ENCODE results near the gene H2AZ1. TPM values are rescaled to one million over a fixed set of nuclear protein-coding genes. Genes with fewer than 3 reads are reported as not detected.
"Not testable (repeated sequence)": the region's sequence is repeated elsewhere in the genome, so short reads cannot be mapped to it uniquely, and the experiment has no call there.

H2AZ1 gene
- total RNA-seq, 1 experiment from 2014 or later: 372 TPM

DNA sequence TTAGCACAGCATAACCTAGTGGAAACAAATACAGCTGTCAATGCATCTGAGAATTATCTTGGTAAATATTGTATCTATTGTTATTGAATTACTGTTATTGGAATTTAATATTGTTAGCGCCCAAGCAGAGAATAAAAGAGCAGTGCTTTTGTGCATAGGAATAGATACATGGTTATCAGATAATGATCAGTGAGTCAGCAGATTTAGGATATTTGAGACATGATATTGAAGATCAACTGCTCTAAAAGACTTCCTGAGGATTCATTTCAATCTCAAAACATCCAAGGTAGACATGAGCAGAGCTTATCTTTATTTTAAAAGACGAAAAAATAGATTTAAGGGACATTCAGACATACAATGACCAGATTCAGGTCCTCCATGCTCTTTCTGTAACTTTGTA lies 10.6 kb upstream of the H2AZ1 start:
- ChIA-PET POLR2A (ENCODE audit: unreplicated experiment) (no interaction called here), CTCF (no interaction called here)
- Histone ChIP-seq H3K79me2 (ENCODE audit: low read depth) (no peaks in the 10 kb centered on the region), H3K27me3 (ENCODE audit: insufficient read depth, low read depth) (no peaks in the 10 kb centered on the region), H2AFZ (no peak overlapping the region), H3K27ac (no peak overlapping the region), H3K36me3 (ENCODE audit: low read depth) (no peaks in the 10 kb centered on the region), H4K20me1 (ENCODE audit: insufficient read depth) (no peaks in the 10 kb centered on the region), H3K9me3 (ENCODE audit: insufficient read depth, low read depth) (peaks cover 3% of the 10 kb centered on the region; the same call in 1 of the 2 replicates), H3F3A (ENCODE audit: insufficient read depth, low read depth) (no peaks in the 10 kb centered on the region; the same call in 1 of the 2 replicates), H3K9me2 (ENCODE audit: insufficient read depth) (no peaks in the 10 kb centered on the region), H3K4me3 (no peak overlapping the region), H3K4me2 (no peak overlapping the region), H3K4me1 (replicated peaks; ENCODE audit: insufficient read depth) (no peaks in the 10 kb centered on the region)
- BruUV-seq (replicated peaks): no TSS peak
- no peak for TF ChIP-seq EZH2 (IDR thresholded peaks at IDR 0.05; ENCODE audit: low read depth)
- TF ChIP-seq, protein P1, sequence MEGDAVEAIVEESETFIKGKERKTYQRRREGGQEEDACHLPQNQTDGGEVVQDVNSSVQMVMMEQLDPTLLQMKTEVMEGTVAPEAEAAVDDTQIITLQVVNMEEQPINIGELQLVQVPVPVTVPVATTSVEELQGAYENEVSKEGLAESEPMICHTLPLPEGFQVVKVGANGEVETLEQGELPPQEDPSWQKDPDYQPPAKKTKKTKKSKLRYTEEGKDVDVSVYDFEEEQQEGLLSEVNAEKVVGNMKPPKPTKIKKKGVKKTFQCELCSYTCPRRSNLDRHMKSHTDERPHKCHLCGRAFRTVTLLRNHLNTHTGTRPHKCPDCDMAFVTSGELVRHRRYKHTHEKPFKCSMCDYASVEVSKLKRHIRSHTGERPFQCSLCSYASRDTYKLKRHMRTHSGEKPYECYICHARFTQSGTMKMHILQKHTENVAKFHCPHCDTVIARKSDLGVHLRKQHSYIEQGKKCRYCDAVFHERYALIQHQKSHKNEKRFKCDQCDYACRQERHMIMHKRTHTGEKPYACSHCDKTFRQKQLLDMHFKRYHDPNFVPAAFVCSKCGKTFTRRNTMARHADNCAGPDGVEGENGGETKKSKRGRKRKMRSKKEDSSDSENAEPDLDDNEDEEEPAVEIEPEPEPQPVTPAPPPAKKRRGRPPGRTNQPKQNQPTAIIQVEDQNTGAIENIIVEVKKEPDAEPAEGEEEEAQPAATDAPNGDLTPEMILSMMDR (conservative IDR thresholded peaks at IDR 0.05): no peak
- intact Hi-C loops (cut with micrococcal nuclease; ENCODE audit: unreplicated experiment): no loop called here
- DNase-seq: no peak

DNA sequence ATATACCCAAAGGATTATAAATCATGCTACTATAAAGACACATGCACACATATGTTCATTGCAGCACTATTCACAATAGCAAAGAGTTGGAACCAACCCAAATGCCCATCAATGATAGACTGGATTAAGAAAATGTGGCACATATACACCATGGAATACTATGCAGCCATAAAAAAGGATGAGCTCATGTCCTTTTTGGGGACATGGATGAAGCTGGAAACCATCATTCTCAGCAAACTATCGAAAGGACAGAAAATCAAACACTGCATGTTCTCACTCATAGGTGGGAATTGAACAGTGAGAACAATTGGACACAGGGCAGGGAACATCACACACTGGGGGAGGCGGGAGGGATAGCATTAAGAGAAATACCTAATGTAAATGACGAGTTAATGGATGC lies 8.1 kb upstream of the H2AZ1 start:
- H4K20me1 ChIP-seq (ENCODE audit: insufficient read depth); CTCF ChIA-PET; H3K9me3 ChIP-seq (ENCODE audit: insufficient read depth, low read depth); BruUV-seq (replicated peaks); POLR2A ChIA-PET (ENCODE audit: unreplicated experiment); intact Hi-C loops (cut with micrococcal nuclease; ENCODE audit: unreplicated experiment); DNase-seq; H3K9me2 ChIP-seq (ENCODE audit: insufficient read depth); H3K79me2 ChIP-seq (ENCODE audit: low read depth); H3F3A ChIP-seq (ENCODE audit: insufficient read depth, low read depth); H3K4me1 ChIP-seq (replicated peaks; ENCODE audit: insufficient read depth); H3K27me3 ChIP-seq (ENCODE audit: insufficient read depth, low read depth); H3K36me3 ChIP-seq (ENCODE audit: low read depth); H3K4me2 ChIP-seq; H2AFZ ChIP-seq; H3K4me3 ChIP-seq; H3K27ac ChIP-seq: not testable (repeated sequence)

DNA sequence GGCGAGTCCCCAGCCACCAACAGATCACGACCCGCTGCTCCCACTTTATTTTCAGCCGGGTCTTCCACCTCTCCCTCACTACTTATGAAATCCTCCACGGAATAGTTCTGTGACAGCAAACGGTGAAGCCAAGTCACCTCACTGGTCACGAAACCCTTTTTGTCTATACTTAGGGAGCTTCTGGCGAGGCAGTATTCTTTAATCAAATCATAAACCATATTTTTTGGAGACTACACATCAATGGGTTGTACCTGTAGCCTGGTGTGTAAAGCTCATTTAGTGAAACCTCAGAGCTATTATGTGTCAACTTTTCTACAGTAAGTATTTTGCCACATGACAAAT lies 809 bp upstream of the H2AZ1 start:
- no peak for DNase-seq
- intact Hi-C loops (cut with micrococcal nuclease; ENCODE audit: unreplicated experiment): loop anchor here (1.0 to 5.0 kb wide), 2 partner anchors 136 to 1809 kb away; partner anchors contain the start of gene STPG2
- Histone ChIP-seq H3K4me2 (peak overlapping the region; percentile 87), H3K27me3 (ENCODE audit: insufficient read depth, low read depth) (no peaks in the 10 kb centered on the region), H3K9me3 (ENCODE audit: insufficient read depth, low read depth) (no peaks in the 10 kb centered on the region), H3K9me2 (ENCODE audit: insufficient read depth) (no peaks in the 10 kb centered on the region), H3K4me3 (peak overlapping the region; percentile 74), H4K20me1 (ENCODE audit: insufficient read depth) (peaks cover 8% of the 10 kb centered on the region), H3F3A (ENCODE audit: insufficient read depth, low read depth) (peaks cover 30% of the 10 kb centered on the region), H3K4me1 (replicated peaks; ENCODE audit: insufficient read depth) (peaks cover 25% of the 10 kb centered on the region), H2AFZ (peak overlapping the region; percentile 97), H3K36me3 (ENCODE audit: low read depth) (peaks cover 14% of the 10 kb centered on the region), H3K79me2 (ENCODE audit: low read depth) (peaks cover 30% of the 10 kb centered on the region), H3K27ac (peak overlapping the region; percentile 31; the same call in 1 of the 2 replicates)
- BruUV-seq (replicated peaks): TSS peak; percentile 49
- TF ChIP-seq EZH2 (IDR thresholded peaks at IDR 0.05; ENCODE audit: low read depth): no peak
- TF ChIP-seq, protein P1 (conservative IDR thresholded peaks at IDR 0.05): no peak
- CTCF ChIA-PET: interaction anchor here (0.6 kb wide), 1 partner anchor 133 kb away, joined by 4 read pairs; no protein-coding TSS in a partner anchor
- POLR2A ChIA-PET (ENCODE audit: unreplicated experiment): interaction anchor here (0.7 to 1.0 kb wide), 6 partner anchors 116 to 890 kb away, joined by 3 to 7 read pairs (median 4); no protein-coding TSS in a partner anchor
